GM12892 (cell line): ENCODE measurements around the gene GRIN3A.

Source experiments
- POLR2A ChIP-seq: IDR thresholded peaks from 2 replicates; pipeline ENCODE4 v1.6.1; 2011; ENCODE audit warnings: low read depth, low read length, control low read depth
- POLR2AphosphoS5 ChIP-seq: IDR thresholded peaks from 2 replicates; pipeline ENCODE4 v1.6.1; 2011; ENCODE audit warnings: low read depth, low read length, control low read depth
- TAF1 ChIP-seq: IDR thresholded peaks from 2 replicates; pipeline ENCODE4 v1.6.1; 2011; ENCODE audit warnings: low read depth, mild to moderate bottlenecking, control low read depth, low read length, borderline replicate concordance

- TF ChIP-seq POLR2AphosphoS5: no peak
- TF ChIP-seq POLR2A: no peak
- no peak for TF ChIP-seq TAF1
Observed at GRCh38 chr9:101639785-101640665, 98.4 kb downstream of the GRIN3A start.
